Activated T-helper 1 cell treated with anti-CD3 and anti-CD28 coated beads, Interleukin-12 subunit alpha, Interleukin-12 subunit beta, Interleukin-2, Interleukin-4 antibody, amounts not matched to agents 30 ng/mL and 10 ng/mL and 1 ng/mL, durations not matched to agents 14 hours and 24 hours and 36 hours (primary cell): ENCODE results near the gene LAMA5. TPM values are rescaled to one million over a fixed set of nuclear protein-coding genes. Genes with fewer than 3 reads are reported as not detected.

Experiments used
- DNase-seq: peaks from one replicate; pipeline ENCODE4 v3.0.0; 2021; ENCODE audit warnings: low spot score
- H3K27ac Mint-ChIP-seq: one replicate; pipeline ENCODE4 v1.8.0; 2021; ENCODE audit warnings: mild to moderate bottlenecking, mixed read lengths
- H3K27me3 Mint-ChIP-seq: one replicate; pipeline ENCODE4 v1.8.0; 2022; ENCODE audit warnings: mild to moderate bottlenecking, moderate library complexity, mixed read lengths; ENCODE audit not compliant: insufficient read depth
- H3K36me3 Mint-ChIP-seq: one replicate; pipeline ENCODE4 v1.8.0; 2021; ENCODE audit warnings: low read depth, mixed read lengths
- H3K4me1 Mint-ChIP-seq: one replicate; pipeline ENCODE4 v1.8.0; 2021; ENCODE audit warnings: low read depth, mixed read lengths
- H3K4me3 Mint-ChIP-seq: one replicate; pipeline ENCODE4 v1.8.0; 2021; ENCODE audit warnings: mild to moderate bottlenecking, moderate library complexity, mixed read lengths
- H3K9me3 Mint-ChIP-seq: one replicate; pipeline ENCODE4 v1.8.0; 2021; ENCODE audit warnings: mixed read lengths
- intact Hi-C: fragments of 100-400 bp; cut with micrococcal nuclease; formaldehyde crosslinking; loops from one replicate; pipeline ENCODE4 v1.15.1; 2024
- total RNA-seq: library from RNA; stranded (reverse); gene quantifications from 2 replicates; pipeline ENCODE4 v1.2.3, GENCODE V29; 2022

The LAMA5 gene
- total RNA-seq, 1 donor from 2014 or later: 0.83 TPM

DNA sequence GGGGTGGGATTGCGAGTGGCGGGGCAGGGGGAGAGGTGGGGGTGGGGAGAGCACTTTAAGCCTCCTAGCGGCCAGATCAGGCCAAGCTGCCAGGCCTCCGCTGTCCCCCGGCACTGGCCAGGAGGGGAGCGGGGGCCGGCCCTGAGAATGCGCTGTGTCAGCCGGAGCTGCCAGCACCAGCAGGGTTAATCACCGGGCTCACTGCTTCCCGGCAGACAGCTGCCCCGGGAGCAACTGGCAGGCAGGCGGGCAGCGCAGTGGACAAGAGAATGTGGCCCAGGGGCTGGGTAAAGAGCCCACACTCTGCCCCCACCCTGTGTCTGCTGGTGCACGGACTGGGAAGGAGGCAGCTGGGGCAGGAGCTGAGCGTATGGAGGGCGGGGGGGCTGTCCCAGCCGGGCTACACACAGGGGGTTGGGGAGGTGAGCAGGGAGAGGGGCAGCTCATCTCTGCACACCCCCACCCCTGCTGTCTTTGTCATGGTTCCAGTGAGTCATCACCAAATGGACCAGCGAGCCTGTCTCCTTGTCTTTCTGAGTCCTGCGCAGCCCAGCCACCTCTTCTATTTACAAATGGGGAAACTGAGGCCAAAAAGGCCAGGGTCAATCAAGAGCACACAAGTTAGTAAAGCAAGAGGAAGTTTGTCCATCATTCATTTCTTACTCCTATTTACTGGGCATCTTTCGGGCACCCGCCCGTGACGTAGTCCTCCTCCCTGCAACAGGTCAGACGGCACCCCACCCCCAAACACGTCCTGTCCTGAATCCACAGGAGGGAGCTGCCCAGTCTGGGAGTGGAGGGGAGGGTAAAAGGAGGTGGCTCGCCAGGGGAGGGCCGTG lies 2.1 kb upstream of the LAMA5 start:
- intact Hi-C loops: loop anchor here (5.0 kb wide), 1 partner anchor 67 kb away; the partner anchor contains the start of gene ADRM1
- H3K27ac Mint-ChIP-seq: no peak overlapping the region
- H3K27me3 Mint-ChIP-seq: peaks cover 27% of the 10 kb centered on the region
- H3K4me1 Mint-ChIP-seq: no peaks in the 10 kb centered on the region
- no peak for DNase-seq
- no peaks in the 10 kb centered on the region for H3K9me3 Mint-ChIP-seq
- no peaks in the 10 kb centered on the region for H3K36me3 Mint-ChIP-seq
- no peak overlapping the region for H3K4me3 Mint-ChIP-seq

DNA sequence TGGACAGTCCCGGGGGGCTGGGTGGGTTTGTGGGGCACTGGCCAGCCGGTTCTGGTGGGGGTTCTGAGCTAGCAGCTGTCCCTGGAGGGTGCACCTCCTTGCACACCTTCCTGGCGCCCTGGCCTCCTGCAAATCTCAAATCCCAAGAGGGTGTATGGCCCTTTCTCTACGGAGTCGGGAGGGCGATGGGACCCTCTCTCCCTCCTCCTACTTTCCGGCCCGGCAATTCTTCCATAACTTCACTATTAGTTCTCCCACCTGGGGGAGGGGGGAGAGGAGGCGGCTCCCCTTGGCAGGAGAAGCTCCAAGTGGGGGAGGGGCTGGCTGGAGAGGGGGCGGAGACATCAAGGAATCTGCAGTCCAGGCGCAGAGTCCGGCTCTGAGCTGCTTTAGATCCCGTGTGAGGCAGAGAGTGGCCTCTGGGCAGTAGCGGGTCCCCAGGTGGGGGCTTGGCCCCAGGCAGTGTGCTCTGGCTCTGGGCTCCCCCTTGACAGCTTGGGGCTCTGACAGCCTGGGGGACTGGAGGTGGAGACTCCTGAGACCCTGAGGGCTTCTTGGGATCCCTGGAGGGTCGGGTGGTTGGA lies 1.4 kb upstream of the LAMA5 start:
- Mint-ChIP-seq H3K36me3 (no peaks in the 10 kb centered on the region), H3K27ac (no peak overlapping the region), H3K4me1 (no peaks in the 10 kb centered on the region), H3K4me3 (peak overlapping the region; percentile 39), H3K9me3 (no peaks in the 10 kb centered on the region), H3K27me3 (peaks cover 30% of the 10 kb centered on the region)
- intact Hi-C loops: loop anchor here (5.0 kb wide), 1 partner anchor 66 kb away; the partner anchor contains the start of gene ADRM1
- no peak for DNase-seq

DNA sequence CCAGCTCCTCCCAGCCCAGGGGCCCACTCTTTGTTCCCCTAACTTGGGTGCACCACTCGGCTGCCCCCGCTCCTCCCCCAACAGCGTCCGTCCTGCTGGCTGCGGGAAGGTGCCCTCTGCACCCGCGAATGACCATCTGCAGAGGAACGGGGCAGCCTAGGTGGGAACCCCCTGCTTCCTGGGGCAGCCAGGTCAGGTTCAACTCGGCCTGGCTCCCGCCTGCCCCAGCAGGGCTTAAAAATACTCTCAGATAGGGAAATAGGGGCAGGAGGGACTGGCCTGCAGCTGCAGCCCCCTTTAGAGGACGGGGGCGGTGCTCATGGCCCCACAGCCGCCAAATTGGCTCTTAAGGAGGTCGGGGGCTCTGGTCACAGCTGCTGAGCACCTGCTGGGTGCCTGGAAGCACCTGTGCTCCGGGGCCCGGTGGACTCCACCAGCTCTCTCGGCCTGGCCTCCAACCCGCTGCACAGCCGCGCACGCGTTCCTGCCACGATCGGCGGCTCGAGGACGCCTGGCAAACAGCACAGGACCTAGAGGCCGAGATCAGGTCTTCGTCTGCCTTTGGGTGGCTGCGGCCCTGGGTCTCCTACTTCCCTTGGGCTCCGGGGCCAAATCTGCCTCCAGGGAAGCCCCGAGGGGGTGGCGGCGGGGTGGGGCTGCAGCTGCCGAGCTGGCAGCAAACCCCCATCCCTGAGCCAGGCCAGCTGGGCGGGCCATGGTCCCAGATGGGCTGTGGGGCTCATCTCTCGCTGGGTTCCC lies 700 bp upstream of the LAMA5 start:
- intact Hi-C loops: loop anchor here (5.0 kb wide), 1 partner anchor 66 kb away; the partner anchor contains the start of gene ADRM1
- Mint-ChIP-seq H3K36me3 (no peaks in the 10 kb centered on the region), H3K9me3 (no peaks in the 10 kb centered on the region), H3K27ac (no peak overlapping the region), H3K4me1 (no peaks in the 10 kb centered on the region), H3K4me3 (peak overlapping the region; percentile 67), H3K27me3 (peaks cover 26% of the 10 kb centered on the region)
- no peak for DNase-seq

DNA sequence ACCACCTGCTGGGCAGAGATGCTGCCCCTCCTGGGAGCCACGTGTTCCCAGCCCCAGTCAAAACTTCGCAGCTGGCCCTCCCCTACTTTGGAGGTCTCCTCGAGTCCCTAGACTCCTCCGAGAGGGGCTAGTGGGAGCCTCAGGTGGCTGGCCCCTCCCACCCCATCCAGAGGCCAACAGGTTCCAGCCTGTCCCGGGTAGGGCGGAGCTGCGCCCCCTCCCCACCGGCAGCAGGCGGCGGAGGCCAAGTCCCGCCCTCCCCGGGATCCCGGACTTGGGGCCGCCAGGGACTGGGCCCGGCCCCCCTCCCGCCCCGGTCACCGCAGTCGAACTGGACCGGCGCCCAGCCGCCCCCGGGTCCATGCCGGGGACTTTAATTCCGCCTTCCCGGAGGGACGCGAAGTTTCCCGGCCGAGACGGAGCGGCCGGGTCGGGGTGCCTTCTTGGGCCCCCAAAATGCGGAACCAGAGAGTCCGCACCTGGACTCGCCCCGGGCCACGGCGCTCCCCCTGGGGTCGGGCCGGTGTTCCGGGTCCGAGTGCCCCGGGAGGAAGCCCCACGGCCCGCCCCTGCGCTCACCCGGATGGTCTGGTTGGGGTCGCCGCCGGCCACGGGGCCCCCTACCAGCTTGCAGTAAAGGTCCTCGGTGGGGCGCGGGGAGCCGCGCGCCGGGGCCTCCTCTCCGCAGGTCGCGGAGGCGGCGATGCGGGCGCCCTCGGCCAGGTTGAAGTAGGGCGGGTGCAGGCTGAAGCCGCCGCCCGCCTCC lies 559 bp downstream of the LAMA5 start:
- peak overlapping the region; percentile 26 for H3K4me3 Mint-ChIP-seq
- H3K4me1 Mint-ChIP-seq: no peaks in the 10 kb centered on the region
- no peak overlapping the region for H3K27ac Mint-ChIP-seq
- H3K36me3 Mint-ChIP-seq: no peaks in the 10 kb centered on the region
- H3K27me3 Mint-ChIP-seq: peaks cover 26% of the 10 kb centered on the region
- H3K9me3 Mint-ChIP-seq: no peaks in the 10 kb centered on the region
- no peak for DNase-seq
- intact Hi-C loops: loop anchor here (5.0 kb wide), 1 partner anchor 64 kb away; the partner anchor contains the start of gene ADRM1

DNA sequence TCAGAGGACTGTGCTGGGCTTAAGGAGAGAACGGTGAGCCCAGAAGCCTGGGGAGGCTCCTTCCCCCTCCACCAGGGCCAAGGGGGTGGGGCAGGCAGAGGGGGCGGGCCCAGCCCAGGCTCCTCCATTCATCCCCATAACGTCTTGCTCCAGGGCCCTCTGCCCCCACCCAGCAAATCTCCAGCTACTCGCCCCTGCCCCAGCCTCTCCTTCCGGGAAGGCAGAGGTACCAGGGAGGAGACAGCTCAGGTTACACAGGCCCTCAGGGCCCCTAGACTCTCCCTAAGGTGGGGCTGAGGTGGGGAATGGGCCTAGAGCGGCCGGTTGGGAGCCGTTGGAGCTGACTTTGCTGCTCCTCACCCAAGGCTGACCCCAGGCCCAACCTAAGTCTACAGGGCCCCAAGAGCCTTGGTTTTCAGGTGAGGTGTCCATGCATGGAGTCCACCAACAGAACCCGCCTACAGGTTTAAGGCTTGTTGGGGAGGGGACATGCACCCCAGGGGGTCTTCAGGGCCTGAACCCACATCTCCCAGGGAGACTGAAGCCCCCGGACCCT lies 1.2 kb downstream of the LAMA5 start:
- H3K4me3 Mint-ChIP-seq: peak overlapping the region; percentile 26
- no peak overlapping the region for H3K27ac Mint-ChIP-seq
- intact Hi-C loops: loop anchor here (5.0 kb wide), 1 partner anchor 64 kb away; the partner anchor contains the start of gene ADRM1
- H3K4me1 Mint-ChIP-seq: no peaks in the 10 kb centered on the region
- DNase-seq: no peak
- H3K36me3 Mint-ChIP-seq: no peaks in the 10 kb centered on the region
- no peaks in the 10 kb centered on the region for H3K9me3 Mint-ChIP-seq
- peaks cover 26% of the 10 kb centered on the region for H3K27me3 Mint-ChIP-seq

DNA sequence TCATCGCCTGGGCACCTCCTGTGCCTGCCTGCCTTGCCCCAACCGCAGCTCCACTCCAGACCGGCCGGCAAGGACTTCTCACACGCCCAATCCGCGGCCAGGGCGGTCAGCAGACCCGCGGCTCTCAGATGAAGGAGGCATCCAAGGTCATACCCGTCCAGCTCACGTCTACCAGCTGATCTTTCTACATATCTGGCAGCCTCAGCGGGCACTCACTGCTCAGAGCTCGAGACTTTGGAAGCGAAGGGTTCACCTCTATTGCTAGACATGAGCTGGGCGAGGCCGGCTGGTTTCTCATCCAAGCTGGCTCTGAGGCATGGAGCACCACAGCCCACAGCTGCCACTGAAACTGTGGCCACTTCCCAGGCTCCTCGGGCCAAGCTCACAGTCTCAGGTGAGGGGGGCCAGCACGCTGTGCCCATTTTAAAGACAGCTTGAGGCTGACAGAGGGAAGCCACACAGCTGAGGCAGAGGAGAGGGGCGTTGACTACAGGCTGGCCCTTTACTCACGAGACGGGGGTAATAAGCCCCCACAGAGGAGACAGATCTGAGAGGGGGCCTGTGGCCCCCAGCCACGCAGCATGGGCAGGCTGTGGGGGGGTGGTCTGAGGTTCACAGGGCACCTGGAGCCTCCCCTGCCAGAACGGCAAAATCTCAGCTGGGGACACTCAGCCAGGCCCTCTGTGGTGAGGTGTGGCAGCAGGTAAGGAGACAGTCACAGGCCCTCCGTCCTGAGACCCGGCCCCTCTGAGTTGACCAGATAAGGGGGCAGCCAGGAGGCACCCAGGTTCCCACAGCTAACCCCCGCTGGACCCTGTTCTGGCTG lies 2.0 kb downstream of the LAMA5 start:
- peaks cover 26% of the 10 kb centered on the region for H3K27me3 Mint-ChIP-seq
- no peaks in the 10 kb centered on the region for H3K36me3 Mint-ChIP-seq
- H3K9me3 Mint-ChIP-seq: no peaks in the 10 kb centered on the region
- no peak overlapping the region for H3K27ac Mint-ChIP-seq
- no peaks in the 10 kb centered on the region for H3K4me1 Mint-ChIP-seq
- H3K4me3 Mint-ChIP-seq: no peak overlapping the region
- no peak for DNase-seq
- intact Hi-C loops: loop anchor here (5.0 kb wide), 1 partner anchor 63 kb away; the partner anchor contains the start of gene ADRM1

DNA sequence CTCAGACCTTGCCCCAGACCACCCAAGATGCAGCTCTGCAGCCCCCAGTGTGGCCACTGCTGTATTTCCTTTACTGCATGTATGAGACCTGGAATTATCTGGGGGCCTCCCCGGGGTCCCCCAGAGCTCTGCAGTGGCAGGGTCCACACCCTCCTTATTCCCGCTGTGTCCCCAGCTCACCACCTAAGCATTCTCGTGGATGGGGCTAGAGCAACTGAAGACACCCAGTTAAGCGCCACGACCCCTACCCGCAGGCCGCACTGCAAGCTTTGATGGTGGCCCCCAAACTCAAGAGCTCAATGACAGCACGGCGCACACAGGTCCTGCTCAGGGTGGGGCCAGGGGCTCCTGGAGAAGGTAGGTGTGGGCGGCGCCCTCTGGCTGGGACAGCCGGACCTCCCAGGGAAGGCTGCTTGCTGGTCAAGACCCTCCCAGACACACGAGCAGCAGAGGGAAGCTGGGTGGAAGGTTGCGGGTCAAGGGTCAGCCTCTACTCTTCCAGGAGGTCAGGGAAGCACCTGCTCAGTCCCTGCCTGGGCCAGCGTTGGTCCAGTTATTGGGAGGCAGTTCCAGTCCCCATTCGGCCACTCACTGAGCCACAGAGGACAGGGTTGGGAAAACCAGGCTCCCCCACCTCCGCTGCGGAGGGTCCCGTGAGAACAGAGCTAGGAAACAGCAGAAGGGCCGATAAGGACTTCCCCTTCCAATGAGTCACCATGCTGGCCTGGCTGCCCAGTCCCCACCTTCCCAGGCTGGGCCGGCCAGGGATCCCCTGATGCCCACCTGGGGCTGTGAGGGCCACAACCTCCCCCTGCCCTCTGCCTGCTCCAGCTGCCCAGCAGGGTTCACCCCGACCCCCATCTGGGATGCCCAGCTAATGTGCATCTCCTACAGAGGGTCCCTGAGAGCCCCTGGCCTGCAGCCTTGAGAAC lies 2.9 kb downstream of the LAMA5 start:
- intact Hi-C loops: no loop called here
- Mint-ChIP-seq H3K36me3 (no peaks in the 10 kb centered on the region), H3K9me3 (no peaks in the 10 kb centered on the region), H3K4me1 (no peaks in the 10 kb centered on the region), H3K27me3 (peaks cover 21% of the 10 kb centered on the region), H3K27ac (no peak overlapping the region), H3K4me3 (no peak overlapping the region)
- DNase-seq: no peak

DNA sequence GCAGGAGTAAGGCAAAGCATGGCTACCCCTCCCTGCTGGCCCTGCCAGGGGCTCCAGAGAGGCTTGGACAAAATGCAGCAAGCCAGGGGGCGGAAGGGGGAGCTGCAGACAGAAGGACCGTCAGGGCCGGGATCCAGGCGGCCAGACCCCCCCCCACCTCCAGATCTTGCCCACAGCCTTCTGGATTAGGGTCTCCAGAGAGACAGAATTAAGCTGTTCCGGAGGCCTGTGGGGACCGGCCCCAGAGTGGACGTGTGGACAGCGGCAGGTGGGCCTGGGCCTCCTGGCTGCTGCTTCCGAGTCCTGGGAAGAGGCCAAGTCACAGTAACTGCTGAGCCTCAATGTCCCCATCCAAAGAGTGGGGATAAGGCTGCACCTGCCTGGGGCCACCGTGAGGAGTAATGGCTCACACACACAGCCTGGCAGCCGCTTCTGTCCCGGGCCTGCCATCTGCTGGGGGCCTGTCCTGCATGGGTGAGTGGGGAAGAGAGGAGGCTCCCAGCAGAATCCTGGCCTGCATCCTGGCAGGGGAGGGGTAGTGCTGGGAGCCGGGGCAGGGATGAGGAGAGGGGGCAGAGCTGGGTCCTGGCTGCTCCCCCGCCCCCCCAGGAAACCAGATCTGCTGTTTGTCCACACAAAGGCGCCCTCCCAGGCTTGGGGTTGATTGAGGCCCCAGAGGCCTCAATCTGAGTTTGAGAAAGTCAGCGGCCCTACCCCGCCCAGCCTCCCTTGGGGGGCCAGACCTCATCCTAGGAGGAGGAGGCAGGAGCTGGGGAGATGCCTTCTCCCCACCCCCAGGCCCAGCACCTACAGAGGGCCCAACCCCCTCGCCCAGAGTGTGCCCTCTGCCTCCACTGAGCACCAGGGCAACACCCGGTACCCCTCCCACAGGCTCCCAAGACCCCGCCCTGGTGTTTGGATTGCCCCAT lies 3.9 kb downstream of the LAMA5 start:
- Mint-ChIP-seq H3K4me1 (no peaks in the 10 kb centered on the region), H3K27me3 (peaks cover 13% of the 10 kb centered on the region), H3K4me3 (no peak overlapping the region), H3K9me3 (no peaks in the 10 kb centered on the region), H3K36me3 (no peaks in the 10 kb centered on the region), H3K27ac (no peak overlapping the region)
- DNase-seq: no peak
- intact Hi-C loops: no loop called here

DNA sequence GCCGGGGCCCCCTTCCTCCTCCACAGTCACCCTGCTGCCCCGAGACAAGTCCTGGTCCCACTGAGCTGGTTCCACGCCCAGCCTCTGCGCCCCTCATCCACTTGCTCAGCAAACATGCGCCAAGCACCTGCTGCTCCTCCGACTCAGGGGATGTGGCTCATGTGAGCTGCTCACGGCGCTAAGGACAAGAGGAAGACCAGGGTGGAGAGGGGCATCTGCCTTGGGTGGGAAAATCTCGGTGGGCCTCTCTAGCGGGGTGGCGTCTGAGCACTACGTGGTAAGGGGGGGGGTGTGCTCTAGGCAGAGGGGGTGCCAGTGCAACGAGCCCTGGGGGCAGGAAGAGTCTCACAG lies 4.5 kb downstream of the LAMA5 start:
- intact Hi-C loops: no loop called here
- Mint-ChIP-seq H3K4me1 (no peaks in the 10 kb centered on the region), H3K27ac (no peak overlapping the region), H3K27me3 (peaks cover 10% of the 10 kb centered on the region), H3K9me3 (no peaks in the 10 kb centered on the region), H3K36me3 (no peaks in the 10 kb centered on the region), H3K4me3 (no peak overlapping the region)
- DNase-seq: no peak

DNA sequence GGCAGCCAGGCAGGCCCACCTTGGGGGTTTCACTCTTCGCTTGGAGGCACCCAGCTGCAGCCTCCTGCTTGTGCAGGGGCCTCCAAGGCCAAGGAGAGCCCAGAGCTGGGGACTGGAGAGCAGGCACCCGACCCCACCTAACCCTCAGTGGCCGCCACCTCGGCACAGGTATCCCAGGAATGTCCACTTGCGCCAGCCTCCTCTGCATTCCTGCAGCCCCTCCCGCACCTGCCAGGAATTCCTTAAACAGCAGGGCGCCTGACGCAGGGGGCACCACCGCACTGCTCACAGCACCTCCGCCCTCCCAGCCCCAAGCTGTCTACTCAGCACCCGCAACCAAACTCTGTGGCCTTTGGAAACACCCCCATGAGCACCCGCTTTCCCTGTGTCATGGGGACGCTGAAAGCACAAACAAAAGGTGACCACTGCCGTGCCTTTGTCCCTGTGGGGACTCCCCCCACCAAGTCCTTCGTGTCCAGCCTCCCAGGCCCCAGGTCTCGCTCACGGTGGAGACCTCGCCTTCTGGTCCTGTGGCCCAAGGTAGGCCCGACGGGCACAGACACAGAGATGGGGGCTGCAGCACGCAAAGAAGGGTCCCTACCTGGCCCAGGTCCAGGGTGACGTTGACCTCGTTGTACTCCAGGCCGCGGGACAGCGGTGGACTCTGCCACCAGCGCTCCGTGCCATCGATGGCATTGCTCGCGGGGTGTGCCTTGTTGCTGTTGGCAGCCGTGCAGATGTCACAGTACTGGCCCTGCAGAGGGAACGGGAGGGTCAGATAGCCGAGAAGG lies 5.1 kb downstream of the LAMA5 start:
- no peaks in the 10 kb centered on the region for H3K4me1 Mint-ChIP-seq
- intact Hi-C loops: no loop called here
- H3K27ac Mint-ChIP-seq: no peak overlapping the region
- no peak overlapping the region for H3K4me3 Mint-ChIP-seq
- H3K9me3 Mint-ChIP-seq: no peaks in the 10 kb centered on the region
- H3K36me3 Mint-ChIP-seq: no peaks in the 10 kb centered on the region
- DNase-seq: no peak
- H3K27me3 Mint-ChIP-seq: peaks cover 9% of the 10 kb centered on the region
